HG02973 (cell line): ENCODE results near the gene IQGAP3.
"Not testable (repeated sequence)": the region's sequence is repeated elsewhere in the genome, so short reads cannot be mapped to it uniquely, and the experiment has no call there.

Source experiments
- ATAC-seq: cut with Tn5 transposase; IDR thresholded peaks from one replicate; pipeline ENCODE4 v1.9.1; 2021; ENCODE audit warnings: moderate library complexity; ENCODE audit not compliant: unreplicated experiment

IQGAP3 gene

DNA sequence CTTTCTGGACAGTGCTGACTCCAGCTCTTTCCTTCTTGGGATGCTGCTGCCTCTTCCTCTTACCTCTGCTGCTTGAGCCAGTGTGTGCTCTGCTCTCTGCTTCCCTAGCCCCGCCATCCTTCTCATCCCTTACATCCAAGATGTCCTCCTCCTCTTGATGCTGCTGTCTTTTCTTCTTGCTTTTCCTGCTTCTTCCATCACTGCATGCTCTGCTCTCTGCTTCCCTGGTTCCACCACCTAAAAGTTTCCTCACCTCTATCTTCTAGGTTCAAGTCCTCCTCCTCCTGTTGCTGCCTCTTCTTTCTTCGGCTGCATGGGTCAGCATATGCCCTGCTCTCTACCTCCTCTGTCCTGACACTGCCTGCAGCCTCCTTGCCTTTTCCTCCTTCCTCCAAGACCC lies 22.7 kb upstream of the IQGAP3 start:
- no peak for ATAC-seq

DNA sequence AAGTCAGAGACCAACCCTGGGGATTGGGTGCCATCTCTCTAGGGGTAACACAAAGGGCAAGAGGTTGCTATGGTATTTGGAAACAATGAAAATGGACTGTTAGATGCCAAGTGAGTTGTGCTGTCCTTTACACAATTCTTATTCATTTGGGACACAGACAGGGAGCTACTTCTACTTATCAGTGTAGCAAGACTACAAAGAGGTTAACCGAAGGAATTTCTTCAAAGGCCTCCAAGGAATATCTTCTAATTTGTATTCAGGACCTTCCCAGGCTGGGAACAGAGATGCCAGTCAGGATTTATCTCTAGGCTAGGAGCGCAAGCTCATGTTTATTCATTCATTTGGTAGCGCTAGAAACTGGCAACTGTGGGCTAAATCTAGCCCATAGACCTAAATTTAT lies 21.8 kb upstream of the IQGAP3 start:
- no peak for ATAC-seq

DNA sequence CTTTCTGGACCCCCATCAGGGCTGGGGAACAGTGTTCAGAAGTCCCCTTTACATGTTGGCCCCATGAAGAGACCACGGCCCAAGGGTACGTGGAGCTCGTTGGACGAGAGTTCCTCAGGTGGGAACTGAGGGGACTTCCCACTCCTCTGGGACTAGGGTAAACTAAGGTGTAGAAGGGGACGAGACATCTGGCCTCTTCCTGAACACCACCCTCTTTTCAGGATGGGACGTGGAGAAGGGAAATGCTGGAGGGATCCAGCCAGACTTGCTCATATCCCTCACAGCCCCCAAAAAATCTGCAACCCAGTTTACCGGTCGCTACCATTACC lies 21.3 kb upstream of the IQGAP3 start:
- no peak for ATAC-seq

DNA sequence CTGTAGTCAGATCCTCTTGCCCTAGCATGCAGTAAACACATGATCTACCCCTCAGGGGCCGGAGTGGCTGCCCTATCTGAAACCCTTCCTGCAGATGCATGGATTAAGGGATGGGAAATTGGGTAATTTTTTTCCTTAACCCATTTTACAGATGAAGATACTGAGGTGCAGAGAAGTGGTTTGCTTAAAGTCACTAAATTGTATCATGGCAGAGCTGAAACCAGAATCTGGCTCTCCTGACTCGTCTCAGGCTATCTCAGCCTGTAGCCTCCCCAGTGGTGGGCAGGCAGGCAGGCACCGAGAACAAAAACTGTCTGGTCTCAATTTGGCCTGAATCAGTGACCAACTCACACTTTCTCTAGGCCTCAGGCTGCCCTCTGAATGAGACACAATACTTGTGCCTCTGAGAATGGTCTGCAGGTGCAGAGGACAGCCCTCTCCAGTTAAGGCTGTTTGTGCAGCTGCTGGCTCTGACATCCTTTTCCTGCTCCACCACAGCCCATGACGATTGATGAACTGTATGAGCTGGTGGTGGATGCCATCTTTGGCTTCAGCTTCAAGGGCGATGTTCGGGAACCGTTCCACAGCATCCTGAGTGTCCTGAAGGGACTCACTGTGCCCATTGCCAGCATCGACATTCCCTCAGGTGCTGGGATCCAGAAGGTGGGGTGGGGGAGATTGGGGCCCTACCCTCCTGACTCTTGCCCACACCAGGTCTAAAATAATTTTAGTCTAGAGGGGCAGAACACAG lies 20.7 kb upstream of the IQGAP3 start:
- no peak for ATAC-seq

DNA sequence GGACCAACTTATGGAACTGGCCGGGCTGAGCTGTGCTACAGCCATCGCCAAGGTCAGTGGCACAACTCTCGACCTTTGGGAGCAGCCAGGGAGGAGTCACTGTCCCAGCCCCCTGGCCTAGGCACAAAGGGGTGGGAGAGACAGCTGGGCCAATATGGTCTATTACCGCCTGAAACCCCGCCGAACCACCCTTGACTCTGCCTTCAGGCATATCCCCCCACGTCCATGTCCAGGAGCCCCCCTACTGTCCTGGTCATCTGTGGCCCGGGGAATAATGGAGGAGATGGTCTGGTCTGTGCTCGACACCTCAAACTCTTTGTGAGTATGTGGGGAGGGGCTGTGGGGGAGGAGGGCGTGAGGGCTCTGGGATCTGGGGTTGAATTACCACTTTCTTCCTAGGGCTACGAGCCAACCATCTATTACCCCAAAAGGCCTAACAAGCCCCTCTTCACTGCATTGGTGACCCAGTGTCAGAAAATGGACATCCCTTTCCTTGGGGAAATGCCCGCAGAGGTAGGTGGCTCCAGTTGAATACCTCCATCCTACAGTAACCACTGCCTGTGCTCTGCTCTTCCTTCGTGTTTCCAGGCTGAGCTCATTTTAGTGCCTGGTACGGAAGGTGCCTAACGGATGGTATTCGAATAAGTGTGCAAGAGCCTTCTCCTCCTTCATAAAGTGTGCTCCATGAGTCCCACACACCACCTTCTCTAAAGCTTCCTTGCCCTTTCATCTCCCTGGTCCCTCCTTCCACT lies 20.0 kb upstream of the IQGAP3 start:
- no peak for ATAC-seq

DNA sequence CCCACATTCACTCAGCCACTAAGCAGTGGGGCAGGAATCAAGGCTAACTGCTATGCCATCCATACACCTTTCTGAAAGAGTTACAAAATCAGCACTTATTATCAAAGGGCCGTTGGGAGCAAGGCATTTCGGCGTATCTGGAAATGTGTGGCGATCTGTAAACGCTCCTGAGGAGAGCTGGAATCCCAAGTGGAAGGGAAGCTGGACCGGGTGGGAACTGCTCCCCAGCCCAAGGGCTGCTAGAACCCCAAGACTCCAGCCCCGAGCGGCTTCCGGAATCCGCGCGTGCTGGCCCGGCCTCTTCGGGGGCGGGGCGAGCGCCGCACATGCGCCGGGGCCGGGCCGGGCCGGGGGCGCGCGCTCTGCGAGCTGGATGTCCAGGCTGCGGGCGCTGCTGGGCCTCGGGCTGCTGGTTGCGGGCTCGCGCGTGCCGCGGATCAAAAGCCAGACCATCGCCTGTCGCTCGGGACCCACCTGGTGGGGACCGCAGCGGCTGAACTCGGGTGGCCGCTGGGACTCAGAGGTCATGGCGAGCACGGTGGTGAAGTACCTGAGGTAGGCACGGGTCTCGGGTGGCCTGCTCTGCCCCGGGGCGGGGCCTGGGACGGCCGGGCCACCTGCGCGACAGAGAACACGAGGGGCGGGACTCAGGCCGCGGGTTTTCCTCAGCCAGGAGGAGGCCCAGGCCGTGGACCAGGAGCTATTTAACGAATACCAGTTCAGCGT lies 19.2 kb upstream of the IQGAP3 start, which contains the start of gene NAXE:
Gene NAXE, plus strand, starts transcription at position 345 of the 726 bp plus-strand sequence. Its CDS starts 29 bp downstream, at position 374.
- ATAC-seq, result peak; percentile 81

DNA sequence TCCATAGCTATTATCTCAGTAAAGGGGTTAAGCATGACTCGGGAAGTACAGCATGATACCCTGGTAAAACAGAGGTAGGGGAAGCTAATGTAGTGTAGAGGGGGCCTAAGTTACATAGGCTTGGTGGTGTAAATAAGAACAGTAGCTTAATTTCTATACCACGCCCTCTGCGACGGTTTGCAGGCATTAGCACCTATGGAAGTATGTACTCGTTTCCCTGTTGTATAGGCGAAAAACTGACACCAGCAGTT lies 18.7 kb upstream of the IQGAP3 start:
- ATAC-seq, result no peak

DNA sequence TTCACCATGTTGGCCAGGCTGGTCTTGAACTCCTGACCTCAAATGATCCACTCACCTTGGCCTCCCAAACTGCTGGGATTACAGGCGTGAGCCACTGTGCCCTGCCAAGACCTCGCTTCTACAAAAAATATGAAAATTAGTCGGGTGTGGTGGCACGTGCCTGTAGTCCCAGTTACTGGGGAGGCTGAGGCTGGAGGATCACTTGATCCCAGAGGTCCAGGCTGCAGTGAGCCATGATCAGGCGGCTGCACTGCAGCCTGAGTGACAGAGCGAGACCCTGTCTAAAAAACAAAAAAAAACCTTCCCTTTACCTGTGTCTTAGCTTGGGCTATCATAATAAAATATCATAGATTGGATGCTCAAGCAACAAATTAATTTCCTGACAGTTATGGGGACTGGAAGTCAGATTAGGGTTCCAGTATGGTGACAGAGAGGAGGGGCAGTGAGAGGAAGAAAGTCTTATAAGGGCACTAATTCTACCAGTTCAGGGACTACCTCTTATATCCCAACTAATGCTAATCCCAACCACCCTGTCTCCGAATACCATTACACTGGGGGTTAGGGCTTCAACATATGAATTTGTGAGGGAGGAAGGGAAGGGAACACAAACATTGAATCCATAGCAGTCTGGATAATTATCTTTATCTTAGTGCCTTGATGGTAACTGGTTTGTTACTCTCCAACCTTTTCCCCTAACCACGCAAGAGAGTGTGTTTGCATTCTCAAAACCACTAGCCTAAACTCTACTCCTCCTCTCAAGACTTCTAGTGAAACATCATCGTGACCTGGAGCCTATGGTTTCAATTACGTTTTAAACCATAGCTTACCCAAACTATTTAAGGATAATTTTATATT lies 18.2 kb upstream of the IQGAP3 start:
- no peak for ATAC-seq

DNA sequence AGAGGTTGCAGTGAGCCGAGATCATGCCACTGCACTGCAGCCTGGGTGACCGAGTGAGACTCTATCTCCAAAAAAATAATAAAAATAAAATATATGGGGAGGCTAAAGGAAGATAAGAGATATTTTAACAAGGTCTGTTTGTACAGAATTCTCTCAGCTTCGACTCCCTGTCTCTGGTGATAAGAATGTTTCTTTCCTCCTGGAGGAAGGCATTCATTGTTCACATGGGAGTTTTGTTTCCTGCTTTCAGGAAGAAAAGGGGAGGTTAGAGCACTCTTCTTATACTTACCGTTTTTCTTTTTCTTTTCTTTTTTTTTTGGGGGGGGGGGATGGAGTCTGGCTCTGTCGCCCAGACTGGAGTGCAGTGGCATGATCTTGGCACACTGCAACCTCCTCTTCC lies 17.2 kb upstream of the IQGAP3 start:
- no peak for ATAC-seq

DNA sequence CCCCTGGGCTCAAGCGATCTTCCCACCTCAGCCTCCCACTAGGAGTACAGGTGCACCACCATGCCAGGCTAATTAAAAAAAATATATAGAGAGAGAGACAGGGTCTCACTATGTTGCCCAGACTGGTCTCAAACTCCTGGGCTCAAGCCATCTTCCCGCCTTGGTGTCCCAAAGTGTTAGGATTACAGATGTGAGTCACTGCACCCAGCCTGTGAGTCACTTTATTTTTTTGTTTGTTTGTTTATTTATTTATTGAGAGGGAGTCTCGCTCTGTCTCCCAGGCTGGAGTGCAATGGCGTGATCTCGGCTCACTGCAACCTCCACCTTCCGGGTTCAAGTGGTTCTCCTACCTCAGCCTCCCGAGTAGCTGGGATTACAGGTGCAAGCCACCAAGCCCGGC lies 15.6 kb upstream of the IQGAP3 start:
- ATAC-seq, result not testable (repeated sequence)

DNA sequence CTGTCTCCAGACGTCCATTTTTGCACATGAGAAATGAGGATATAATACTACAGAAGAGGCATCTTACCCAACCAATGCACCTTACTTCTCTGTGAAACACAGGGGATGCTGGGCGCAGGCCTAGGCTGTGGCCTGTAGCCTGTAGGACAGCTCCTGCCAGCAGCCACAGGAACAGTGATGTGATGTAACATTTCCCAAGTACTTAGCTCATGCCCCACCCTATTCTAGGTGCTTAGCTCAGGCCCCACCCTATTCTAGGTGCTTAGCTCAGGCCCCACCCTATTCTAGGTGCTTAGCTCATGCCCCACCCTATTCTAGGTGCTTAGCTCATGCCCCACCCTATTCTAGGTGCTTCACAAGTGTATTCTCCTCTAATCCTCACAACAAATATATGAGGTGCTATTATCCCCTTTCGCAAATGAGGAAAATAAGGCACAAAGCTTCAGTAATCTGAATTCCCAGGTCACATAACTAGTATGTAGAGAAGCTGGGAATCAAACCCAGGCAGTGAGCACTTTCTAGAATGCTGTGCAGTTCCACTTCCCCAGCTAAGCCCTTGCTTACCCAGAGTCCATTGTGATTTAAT lies 14.6 kb upstream of the IQGAP3 start:
- ATAC-seq, result no peak

DNA sequence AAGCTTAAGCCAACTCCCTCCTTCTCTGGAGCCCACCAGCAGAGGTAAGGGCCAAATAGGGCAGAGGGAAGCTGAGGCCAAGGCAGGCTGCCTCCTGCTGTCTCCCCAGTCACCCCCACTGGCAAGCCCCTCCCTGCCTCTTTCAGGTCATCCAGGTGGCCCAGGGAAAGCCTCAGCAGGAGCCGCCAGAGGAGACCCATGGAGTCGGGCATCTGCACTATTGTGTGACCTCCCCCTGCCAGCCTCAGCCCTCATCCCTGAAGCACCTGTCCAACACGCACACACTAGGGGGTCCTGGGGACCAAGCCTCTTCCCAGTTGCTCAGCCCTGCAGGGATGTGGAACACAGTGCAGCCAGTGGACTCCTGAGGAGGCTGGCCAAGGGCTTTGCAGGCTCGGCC lies 14.0 kb upstream of the IQGAP3 start:
- no peak for ATAC-seq

DNA sequence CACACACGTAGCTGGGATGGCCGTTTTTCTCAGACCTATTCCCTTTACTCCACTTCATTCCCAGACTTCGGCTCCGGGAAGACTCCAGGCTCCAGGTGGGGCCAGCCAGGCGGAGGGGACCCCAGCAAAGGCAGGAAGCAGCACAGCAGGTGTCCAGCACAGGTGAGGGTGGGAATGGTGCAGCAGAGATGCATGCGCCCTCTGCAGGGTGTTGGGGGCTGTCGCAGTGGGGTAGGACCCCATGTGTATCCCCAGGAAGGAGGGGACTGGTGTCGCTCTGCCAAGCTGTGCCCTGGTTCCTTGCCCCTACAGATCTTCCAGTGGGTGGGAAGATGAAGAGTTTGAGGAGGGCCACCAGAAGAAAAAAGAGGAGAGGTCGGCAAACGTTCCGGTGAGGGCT lies 12.4 kb upstream of the IQGAP3 start:
- no peak for ATAC-seq

DNA sequence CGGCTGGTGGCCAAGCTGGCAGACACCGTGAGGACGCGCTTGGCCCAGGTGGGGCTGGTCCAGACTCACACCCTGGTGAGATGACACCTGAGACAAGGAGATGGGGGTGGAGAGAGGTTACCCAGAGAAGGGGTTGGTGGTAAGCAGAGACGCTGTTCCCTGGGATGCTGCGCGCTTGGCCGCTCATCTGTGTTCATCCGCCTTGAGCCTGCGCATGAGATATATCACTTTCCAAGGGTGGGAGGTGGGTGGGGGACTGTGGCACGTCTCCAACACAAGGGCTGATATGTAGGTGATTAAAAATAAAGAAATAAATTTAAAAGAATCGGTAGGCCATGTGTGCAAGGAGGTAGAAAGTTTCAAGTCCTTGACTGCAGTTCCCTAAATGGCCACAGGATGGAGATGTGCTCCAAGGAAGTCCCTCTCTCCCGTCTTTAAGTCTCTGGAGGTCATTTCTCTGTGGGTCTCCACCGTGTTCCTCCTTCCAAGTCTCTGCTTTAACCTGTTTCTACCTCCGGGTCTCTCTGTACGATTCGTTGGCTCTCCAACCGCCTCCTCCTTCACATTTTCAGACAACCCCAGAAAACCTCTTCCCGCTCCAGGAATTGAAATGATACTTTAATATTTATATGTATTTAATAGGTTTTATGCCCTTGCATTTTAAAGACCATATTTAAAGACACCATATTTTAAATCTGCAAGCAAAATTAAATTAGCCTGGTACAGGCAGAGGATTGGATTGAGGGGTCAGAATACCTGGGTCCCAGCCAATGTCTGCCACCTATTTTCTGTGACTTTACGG lies 11.7 kb upstream of the IQGAP3 start:
- ATAC-seq, result no peak

DNA sequence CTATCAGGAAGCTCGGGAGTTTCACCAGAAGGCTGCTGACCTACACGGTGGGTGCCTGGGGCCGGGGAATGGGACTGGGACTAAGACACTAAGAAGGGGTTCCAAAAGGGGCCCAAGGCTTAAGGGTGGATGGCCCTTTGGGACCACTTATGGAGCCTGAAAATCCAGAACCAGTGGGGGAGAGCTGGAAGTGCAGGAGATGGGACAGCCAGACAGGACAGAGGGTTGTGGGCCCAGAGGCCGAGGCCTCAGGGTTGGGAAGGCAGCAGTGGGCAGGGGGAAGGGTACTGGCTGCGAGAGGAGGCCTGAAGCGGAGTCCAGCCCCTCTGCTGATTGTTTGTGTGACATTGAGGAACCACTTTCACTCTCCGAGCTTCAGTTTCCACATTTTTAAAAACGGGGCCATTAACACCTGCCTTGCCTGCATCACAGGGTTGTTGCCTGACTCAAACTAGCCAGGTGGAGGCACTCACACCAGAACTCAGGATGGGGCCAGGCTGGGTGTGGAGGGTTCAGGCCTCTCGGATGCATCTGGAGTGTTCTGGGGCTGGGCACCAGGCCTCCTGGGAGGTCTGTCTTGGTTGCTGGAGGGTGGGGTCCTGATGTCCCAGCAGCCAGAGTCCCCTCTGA lies 10.1 kb upstream of the IQGAP3 start:
- ATAC-seq, result no peak

DNA sequence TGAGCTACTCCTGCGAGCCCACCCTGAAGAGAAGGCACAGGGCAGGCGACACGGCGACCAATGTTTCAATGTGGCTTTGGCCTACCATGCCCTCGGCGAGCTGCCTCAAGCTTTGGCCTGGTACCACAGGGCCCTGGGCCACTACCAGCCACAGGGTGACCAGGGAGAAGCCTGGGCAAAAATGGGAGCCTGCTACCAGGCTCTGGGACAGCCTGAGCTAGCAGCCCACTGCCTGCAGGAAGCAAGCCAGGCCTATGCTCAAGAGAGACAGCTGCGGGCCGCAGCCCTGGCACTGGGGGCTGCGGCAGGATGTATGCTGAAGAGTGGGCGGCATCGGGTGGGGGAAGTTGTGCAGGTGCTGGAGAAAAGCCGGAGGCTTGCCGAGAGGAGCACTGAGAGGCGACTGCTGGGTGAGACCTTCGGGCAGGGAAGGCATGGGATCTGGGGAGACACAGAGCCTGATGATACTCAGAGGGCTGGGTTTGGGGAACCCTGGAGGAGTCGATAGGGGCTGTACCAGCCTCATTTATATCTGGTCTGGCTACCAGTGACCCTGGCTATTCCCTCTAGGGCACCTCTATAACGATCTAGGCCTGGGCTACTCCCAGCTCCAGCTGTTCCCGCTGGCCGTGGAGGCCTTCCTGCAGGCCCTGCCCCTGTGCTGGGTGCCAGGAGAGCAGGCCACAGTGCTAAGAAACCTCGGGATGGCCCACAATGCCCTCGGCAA lies 9.5 kb upstream of the IQGAP3 start:
- ATAC-seq, result peak; percentile 44

DNA sequence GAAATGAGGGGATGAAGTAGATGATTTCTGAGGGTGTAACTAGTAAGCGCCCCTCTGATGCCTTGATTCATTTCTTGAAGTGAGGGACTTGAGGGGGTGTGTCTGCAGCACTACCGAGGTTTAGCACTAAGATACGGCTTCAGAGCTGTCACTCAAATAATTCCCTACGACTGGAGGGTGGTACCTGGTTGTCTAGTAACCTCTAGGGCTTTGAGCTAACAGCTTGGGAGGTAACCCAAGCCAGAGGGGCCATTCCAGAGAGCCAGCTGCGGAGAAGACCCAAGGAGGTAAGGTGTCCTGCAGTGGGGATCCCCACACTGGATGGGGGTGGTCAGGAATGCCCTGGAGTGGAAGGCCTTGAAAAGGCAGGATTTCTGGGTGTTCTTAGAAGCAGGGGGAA lies 7.1 kb upstream of the IQGAP3 start, which contains the start of gene TTC24:
Gene TTC24, plus strand, starts transcription at position 252 of the 400 bp plus-strand sequence. CDS start 1,642 bp downstream, outside the sequence.
- ATAC-seq, result no peak

DNA sequence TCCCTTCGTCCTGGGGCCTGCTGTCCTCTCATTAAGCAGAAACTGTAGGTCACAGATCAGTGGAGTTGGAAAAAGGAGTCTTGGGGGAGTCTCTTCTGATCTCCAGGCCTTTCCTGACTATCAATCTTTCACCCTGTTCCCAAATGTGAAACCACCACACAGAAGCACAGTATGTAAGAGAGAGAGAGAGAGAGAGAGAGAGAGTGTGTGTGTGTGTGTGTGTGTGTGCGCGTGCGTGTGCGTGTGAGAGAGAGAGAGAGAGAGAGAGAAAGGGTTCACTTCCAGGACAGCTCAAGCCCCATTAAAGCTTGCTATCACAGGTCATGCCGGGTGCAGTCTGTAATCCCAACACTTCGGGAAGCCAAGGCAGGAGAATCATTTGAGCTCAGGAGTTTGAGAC lies 5.7 kb upstream of the IQGAP3 start:
- no peak for ATAC-seq

DNA sequence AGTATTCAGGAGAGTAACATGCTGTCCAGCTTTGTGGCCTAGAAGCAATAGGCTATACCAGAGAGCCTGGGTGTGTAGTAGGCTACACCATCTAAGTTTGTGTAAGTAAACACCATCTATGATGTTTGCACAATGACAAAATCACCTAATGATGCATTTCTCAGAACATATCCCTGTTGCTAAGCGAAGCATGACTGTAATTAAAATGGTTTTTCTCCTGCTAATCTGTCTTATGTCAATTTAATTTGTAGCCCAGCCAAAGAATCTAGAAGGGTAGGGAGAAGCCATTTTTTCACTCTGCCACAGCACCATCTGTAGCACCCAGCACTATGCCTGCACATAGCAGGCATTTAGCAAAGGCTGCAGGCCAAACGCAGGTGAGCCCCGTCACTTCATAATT lies 5.2 kb upstream of the IQGAP3 start:
- no peak for ATAC-seq
